ENCODE measurements around the gene PACSIN2.
"Not testable (repeated sequence)": the region's sequence is repeated elsewhere in the genome, so short reads cannot be mapped to it uniquely, and the experiment has no call there.

PACSIN2 gene

DNA sequence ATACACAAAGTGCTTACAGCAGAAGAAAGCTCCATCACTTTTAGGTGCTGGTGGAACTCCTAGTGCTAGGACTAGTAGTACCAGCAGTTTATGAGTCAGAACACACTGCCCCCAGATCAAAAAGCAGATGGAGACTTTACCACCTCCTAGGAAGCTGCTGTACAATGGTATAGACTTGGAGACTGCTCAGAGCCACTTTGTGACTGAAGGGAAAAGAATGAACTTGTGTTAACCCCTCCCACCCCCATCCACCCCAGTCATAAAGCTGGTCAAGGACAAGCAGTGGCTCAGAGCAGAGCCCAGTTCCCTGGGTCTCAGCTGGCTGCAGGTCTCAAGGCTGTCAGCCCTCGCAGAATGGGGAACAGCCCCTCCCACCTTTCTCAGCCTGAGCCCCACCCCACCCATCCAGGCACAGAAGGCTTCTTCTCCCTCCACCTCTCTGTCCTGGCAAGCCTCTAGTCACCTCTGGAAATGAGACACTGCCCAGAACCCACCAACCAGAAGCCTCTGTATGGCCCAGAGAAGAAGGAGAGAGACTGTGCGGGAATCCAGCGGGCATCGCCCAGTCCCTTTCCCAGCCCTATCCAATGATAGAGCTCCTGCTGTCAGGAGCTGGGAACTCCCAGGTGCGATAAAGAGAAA lies 23.8 kb downstream of the PACSIN2 start:
- no peak for DNase-seq

DNA sequence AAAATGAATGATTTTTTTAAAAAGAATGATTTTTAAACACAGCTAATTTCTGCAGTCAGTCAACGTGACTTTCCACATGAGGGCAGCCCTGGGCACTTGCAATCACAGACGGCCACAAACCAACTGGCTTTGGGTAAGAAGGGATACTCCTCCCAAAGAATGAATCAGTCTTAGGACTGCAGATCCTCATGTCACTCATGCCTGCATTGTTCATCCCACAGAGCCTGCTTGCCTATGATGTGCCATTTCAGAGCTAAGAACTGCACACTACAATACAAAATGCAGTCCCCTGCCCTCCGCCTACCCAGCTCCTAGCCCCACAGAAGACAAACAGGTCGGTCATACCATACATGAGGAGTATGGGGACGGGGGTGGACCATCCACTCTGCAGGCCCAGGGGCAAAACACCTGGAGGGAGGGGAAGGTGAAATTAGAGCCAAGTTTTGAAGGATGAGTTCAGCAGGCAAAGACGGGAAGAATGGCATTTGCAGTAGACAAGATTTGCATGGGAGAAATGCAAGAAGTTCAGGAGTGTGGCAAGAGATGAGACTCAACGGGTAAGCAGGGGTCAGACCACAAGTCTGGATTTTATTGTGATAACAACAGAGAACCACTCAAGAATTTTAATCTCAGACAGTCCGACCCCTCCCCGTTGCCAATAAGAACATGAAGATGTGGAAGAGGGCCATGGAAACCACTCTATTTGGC lies 24.7 kb downstream of the PACSIN2 start:
- no peak for DNase-seq

DNA sequence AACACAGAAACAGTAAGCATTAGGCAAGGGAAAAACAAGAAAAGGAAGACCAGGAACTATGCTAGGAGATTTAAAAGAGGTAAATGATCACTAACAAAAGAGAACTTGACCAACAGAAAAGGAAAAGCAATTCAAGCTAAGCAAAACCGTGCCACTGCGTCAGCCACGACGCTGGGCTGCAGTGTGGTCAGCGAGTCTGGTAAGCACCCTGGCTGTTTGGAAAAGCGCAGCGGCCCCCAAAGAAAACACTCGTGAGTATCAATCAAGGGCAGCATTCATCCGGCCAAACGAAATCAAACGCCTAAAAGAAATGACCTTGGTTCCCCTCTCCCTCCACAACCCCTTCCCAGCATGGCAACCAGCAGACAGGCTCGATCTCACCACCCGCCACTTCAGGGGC lies 28.8 kb downstream of the PACSIN2 start:
- DNase-seq, result no peak

DNA sequence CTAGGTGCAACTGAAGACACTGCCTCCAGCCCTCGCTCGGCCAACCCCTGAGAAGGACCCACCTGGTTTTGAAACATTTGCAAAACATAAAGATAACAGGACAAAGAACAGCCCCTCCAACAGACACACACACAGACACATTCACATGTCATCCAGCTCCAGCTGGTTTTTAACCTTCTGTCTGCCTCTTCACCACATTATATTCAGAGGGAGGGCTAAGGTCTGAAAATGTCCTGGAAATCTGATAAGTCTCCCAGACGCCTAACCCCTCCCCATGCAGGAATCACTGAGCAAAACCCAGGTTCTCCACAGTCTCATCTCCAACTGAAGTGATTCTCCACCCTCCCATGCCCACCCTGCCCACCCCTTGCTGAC lies 29.4 kb downstream of the PACSIN2 start:
- no peak for DNase-seq

DNA sequence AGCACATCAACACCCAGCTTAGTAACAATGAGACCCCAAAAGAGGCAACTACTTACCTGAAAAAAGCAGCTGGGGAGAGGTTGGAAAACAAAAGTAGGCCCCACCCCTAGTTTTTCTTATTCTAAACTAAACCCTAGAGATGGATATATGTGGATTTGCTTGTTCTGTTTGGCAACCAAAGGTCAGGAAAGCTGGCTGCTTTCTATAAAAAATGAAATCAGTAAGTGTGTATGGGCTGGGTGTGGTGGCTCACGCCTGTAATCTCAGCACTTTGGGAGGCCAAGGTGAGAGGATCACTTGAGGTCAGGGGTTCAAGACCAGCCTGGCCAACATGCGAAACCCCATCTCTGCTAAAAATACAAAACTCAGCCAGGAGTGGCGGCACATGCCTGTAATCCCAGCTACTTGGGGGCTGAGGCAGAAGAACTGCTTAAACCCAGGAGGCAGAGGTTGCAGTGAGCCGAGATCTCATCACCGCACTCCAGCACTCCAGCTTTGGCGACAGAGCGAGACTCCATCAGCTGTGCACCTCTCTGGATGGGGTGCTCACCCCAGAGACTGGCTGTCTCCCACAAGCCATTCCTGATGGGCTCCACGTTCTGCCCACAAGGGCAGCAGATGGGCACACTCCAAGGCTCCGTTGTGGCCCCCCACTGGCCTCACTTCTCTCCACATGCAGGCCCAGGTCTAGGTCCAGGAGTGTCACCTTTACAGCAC lies 30.0 kb downstream of the PACSIN2 start:
- DNase-seq, result no peak

DNA sequence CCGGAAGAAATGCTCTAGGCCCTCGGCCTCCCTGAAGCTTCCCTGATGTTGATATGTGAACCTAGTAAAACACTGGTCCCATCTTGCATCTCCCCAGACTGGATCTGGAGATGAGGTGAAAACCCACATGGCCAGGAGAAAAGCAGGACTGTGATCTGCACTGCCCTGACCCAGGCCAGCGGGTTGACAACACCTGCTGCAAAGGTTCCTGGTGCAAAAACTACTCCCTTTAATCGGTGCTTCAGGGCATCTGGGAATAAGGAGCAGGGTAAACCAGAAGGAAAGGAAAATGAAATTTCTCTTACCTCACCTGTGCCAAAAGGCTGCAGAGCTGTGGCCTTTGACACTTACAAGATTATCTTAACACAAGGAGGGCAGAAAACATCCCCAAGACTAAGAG lies 30.6 kb downstream of the PACSIN2 start:
- no peak for DNase-seq

DNA sequence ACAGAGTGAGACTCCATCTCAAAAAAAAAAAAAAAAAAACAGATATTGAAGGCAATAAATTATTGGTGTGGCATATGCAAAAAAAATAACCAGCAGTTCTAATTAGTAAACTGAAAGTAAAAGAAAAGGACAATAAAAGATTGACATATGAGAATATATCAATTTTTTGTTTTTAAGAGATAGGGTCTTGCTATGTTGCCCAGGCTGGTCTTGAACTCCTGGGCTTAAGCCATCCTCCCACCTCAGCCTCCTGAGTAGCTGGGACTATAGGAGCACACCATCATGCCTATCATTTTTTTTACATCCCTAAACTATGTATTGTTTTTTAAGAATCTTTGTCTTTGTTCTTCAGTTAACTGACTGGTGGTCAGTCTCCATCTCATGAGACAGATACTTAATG lies 31.5 kb downstream of the PACSIN2 start:
- DNase-seq, result no peak

DNA sequence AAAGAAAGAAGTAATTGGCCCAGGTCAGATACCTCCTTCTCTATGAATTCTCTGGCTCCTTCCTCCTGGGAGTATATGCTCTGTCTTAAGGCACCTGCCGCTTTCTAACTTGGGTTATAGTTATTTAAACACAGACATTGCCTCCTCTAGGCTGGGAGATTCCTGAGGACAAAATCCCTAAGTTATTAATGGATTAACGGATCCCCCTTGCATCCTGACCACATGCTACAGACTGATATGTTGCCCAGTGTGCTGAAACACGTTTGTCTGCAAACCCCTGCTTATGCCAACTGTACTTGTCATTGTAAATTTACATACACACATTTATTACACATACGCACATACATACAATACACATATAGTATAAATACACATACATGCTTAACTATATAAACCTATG lies 35.3 kb downstream of the PACSIN2 start:
- DNase-seq, result no peak

DNA sequence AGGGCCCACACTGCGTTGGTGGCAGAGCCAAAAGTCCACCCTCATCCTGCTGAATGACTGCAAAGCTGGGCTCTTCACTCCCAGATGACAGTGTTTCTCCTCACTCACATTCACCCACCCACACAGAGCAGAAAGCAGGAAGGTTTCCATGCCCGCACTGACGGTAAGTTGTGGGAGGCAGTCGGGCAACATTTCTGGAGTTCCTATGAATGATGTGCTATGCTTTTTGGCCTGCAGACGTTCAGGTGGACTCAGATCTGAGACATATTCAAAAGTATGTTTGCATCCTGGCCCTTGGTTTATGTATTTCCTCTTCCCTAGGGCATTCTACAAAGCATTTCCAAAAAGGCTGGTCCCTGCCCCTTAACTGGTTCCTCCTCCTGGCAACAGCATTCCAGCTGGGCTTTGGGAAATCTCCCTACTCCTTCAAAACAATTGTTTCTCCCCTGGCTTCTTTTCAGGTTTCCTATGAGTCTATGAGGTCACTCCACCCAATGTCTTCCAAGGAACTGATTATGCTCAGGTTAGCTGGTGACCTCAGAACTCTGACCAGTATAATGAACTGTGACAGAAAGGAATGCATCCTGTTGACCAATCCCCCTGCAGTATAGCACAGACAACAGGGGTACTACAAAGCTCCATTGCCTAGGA lies 36.4 kb downstream of the PACSIN2 start:
- DNase-seq, result no peak

DNA sequence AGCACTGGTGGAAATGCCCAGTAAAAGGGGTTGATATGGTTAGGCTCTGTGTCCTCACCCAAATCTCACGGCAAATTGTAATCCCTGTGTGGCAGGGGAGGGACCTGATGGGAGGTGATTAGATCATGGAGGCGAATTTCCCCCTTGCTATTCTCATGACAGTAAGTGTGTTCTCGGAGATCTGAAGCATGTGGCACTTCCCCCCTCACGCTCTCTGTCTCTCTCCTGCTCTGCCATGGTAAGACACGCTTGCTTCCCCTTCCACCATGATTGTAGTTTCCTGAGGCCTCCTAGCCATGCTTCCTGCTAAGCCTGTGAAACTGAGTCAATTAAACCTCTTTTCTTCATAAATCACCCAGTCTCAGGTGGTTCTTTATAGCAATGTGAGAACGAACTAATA lies 37.4 kb downstream of the PACSIN2 start:
- no peak for DNase-seq

DNA sequence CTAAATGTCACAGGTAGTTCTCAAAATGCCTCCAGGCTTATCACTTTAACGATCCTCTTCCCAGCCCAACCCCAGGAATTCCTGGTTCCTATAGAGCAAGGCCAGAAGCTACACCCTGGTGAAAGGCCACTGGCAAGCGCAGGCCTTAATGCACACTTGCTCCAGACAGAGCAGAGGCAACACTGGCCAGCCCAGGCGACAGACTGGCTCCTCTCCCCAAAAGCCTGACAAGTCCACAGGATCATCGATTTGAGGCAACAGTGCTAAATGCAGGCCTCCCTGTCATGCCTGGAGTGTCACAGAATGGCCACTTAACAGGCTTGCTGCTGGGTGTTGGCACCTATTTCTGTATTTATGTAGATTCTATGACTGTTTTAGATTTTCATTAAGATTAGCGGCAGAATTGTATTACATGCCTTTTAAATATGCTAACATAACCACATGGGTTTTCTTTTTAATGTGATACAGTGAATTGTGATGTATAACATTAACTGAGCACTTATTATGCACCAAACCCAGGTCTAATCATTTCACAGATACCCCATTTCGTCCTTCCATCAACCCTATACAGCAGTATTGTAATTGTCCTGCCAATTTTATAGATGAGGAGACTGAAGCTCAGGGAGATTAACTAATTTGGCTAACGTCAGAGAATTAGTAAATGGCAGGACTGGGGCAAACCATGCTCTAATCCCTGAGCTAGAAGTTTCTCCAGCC lies 38.6 kb downstream of the PACSIN2 start:
- DNase-seq, result no peak

DNA sequence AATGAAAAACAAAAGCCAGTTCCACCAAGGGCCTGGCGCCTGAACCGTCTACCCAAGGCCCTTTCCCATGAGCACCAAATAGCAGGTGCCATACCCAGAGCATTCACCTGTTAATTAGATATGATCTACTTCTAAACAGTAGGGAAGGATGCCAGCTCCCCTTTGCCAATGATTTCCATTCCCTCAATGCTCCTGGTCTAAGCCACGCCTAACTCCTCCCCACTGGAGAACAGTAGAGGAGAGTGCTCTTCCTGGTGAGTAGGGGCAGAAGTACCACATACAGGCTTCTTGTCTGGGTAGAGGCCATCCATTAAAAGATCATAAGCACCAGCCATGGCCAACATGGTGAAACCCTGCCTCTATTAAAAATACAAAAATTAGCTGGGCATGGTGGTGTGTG lies 40.7 kb downstream of the PACSIN2 start:
- DNase-seq, result no peak

DNA sequence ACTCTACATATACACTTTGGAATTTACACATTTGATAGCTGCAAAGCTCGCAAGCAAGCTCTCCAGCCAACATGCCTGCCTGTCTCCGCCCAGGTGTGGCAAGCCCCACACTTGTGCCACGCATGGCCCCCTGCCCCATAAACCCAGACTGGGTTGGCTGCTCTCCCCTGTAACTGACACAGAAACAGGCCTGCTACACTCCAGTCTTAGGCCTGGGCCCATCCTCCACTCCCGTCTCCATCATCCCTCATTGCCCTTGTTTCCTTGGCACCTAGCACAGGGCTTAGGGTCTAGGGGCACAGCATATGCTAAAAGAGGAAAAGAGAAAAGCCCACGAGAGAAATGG lies 41.4 kb downstream of the PACSIN2 start:
- DNase-seq, result no peak

DNA sequence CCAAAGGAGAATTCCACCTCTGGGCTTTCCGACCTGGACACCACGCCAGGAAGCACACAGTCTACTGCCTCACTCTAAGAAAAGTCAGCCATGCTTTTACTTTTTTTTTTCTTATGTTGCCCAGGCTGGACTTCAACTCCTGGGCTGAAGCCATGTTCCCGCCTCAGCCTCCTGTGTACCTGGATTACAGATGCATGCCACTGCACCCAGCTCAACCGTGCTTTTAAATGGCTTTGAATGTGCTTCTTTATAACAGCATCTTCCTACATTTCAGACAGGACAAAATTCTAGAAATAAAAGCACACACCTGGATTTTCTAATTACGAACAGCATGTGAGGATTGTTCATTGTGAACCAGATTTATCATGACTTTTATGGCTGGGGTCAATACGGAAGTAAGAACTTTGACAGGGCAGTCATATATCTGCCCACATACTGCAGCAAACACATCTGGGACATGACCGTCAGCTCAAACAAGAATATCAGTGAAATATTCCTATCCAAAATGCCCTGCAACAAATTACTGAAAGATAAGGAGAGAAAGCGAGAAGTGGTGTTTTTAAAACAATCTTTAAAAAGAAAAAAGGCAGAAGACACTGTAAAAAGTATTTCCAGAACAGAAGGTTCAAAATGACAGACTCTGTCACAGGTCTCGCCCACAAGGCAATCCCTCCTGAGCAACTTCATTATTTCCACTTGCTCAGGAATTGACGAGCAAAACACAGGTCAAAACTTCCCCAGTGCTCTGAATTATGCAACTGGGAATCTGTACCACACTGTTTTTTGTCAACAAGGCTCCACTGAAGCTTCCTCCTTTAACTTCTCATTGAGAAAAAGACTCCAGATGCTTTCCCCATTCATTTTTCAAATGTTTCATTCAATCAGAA lies 42.1 kb downstream of the PACSIN2 start:
- DNase-seq, result no peak

DNA sequence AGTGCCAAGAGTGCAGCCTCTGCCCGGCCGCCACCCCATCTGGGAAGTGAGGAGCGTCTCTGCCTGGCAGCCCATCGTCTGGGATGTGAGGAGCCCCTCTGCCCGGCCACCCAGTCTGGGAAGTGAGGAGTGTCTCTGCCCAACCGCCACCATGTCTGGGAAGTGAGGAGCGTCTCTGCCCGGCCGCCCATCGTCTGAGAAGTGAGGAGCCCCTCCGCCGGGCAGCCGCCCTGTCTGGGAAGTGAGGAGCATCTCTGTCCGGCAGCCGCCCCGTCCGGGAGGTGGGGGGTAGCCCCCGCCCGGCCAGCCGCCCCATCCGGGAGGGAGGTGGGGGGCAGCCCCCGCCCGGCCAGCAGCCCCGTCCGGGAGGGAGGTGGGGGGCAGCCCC lies 43.5 kb downstream of the PACSIN2 start:
- DNase-seq, result not testable (repeated sequence)

DNA sequence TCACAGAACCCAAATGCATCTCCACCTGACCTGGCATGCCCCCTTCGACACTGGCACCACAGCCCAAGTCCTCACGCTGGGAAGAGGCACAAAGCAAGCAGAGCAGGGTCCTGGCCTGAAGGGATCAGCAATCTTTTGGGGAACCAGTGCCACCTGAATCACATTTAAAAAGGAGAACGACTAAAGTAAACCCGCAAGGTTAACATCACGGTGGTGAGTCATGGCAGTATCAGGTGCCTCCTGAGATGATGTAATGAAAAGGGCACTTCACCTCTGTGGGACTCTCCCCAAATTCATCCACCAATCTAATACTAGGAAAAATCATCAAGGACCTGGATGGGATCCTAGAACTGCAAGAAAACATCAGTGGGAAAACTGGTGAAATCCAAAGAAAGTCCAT lies 44.9 kb downstream of the PACSIN2 start:
- DNase-seq, result peak; percentile 9

DNA sequence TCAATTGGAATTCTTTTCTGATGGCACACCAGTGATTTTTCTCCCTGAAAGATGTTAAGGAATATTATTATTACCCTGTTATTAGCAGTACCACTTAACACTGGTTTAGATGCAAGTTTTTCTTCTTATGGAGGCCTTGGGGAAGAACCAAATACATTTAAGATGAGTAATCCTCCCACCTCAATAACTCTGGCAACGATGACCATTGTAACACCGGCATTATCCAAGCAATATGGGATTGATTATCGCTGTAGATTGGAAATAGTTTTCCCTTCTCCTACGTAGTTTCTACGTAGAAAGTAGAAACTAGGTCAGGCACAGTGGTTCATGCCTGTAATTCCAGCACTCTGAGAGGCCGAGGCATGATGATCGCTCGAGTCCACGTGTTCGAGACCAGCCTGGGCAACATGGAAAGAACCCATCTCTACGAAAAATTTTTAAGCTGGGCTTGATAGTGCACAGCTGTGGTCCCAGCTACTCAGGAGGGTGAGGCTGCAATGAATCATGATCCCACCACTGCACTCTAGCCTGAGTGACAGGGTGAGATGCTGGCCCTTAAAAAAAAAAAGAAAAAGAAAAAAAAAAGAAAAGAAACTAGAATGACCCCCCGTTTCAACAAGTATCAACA lies 45.5 kb downstream of the PACSIN2 start:
- DNase-seq, result no peak

DNA sequence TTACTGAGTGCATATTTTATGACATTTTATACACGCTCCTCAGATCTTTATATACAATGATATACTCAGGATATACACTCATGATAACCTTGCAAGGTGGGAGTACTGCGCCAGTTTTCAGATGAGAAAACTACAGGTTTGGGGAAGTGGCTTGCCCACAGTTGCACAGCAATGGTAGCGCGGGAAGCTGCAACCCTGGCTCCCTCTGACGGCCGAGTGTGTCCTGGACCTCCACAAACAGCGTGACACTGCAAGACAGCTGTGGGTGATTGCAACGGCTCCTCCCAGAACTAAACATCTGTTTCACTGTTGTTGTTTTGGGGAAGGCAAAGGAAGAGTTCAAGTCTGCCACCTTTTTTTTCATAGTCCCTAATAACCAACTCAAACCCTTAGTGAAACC lies 47.0 kb downstream of the PACSIN2 start:
- DNase-seq, result no peak

DNA sequence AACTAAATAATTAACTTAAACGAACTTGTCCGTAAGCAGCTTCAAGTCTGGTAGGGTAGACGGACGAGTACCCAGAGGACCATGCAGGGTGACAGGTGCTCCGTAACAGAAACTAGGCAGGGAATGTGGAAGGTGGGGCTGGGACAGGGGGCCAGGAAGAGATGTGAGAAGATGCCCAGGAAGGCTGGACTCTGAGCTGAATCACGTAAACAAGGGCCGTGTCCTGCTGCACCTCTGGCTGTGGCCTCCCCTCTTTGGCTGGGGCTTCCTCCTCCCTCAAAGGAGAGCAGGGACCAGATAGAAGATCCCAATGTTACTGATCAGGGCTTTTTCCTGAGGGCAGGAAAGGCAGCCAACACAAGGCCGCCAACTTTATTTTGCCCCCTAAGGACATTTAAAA lies 47.9 kb downstream of the PACSIN2 start:
- DNase-seq, result no peak

DNA sequence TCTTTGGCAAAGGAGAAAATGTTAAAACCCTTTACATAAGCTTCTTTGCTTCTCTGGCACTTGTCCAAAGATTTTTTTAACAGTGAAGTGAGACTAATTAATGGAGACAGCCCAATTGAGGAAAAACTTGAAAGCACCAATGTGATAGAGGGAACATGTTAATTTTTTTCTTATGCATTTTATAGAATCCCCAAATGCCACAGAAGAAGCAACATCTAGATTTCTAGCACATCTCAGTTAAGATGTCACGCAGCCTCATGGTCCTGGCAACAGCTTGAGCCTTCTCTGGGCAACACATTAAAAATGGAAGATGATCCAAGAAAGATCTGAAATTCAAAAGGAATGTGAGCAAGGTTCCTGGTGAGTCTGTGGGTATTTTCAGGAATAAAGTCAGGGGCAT lies 48.5 kb downstream of the PACSIN2 start:
- no peak for DNase-seq

DNA sequence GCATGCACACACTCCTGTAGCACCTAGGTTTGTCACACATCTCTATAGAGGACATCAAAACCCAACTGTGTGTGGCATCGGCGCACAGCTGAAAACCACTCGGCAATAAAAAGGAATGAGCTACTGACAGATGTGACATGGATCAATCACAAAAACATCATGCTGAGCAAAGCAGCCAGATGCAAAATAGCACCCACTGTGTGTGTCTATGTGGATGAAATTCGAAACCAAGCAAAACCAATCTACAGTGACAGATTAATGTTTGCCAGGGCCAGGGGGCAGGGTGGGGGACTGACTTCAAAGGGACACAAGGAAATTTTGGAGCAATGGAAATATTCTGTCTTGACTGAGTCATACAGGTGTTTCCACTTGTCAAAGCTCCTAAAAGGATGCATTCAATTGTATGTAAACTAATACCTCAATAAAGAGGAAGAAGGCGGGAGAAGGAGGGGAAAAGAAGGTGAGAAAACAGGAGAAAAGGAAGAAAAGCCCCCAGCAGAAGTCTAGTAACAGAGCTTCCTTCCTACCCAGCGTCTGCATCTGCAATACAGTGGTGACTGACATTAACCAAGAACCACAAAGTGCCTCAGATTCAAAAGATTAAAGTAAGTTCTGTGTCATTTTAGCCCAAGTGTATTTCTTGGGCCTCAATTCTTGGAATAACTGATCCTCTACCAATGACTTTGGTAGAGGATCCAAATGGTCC lies 49.8 kb downstream of the PACSIN2 start:
- peak; percentile 74 for DNase-seq
